Neural cell (in vitro differentiated cells): ENCODE data around the gene IKBKG. TPM values are rescaled to one million over a fixed set of nuclear protein-coding genes. Genes with fewer than 3 reads are reported as not detected.

Source experiments
- H2AFZ ChIP-seq: fragments of 200-600, 300-800 bp; sonication (generic), shearing (Covaris generic); 2 replicates; pipeline ENCODE4 v1.6.0; 2014; ENCODE audit warnings: low read depth, mild to moderate bottlenecking, antibody characterized with exemption, low read length, moderate library complexity
- H3F3A ChIP-seq: fragments of 200-600 bp; shearing (Covaris generic); 2 replicates; pipeline ENCODE4 v1.6.1; 2016; ENCODE audit warnings: mild to moderate bottlenecking, moderate library complexity, mixed read lengths, antibody characterized with exemption, low read length; ENCODE audit not compliant: insufficient read depth, poor library complexity, severe bottlenecking
- H3K27ac ChIP-seq: fragments of 200-600, 300-800 bp; sonication (generic), shearing (Covaris generic); 2 replicates; pipeline ENCODE4 v1.5.1; 2014; ENCODE audit warnings: mild to moderate bottlenecking, low read length, moderate library complexity
- H3K27me3 ChIP-seq: fragments of 300-800, 200-600 bp; sonication (generic), shearing (Covaris generic); 2 replicates; pipeline ENCODE4 v1.6.0; 2014; ENCODE audit warnings: mild to moderate bottlenecking, low read depth, low read length, moderate library complexity; ENCODE audit not compliant: insufficient read depth
- H3K36me3 ChIP-seq: fragments of 300-800, 200-600 bp; sonication (generic), shearing (Covaris generic); 2 replicates; pipeline ENCODE4 v1.5.1; 2014; ENCODE audit warnings: mild to moderate bottlenecking, antibody characterized with exemption, low read length, moderate library complexity; ENCODE audit not compliant: insufficient read depth
- H3K4me2 ChIP-seq: fragments of 300-800, 200-600 bp; sonication (generic), shearing (Covaris generic); 2 replicates; pipeline ENCODE4 v1.6.0; 2014; ENCODE audit warnings: mild to moderate bottlenecking, low read length
- H3K4me3 ChIP-seq: fragments of 300-800, 200-600 bp; sonication (generic), shearing (Covaris generic); 2 replicates; pipeline ENCODE4 v1.5.1; 2014; ENCODE audit warnings: mild to moderate bottlenecking, low read length, moderate library complexity
- H3K79me2 ChIP-seq: fragments of 200-600 bp; shearing (Covaris generic); replicated peaks from 2 replicates; pipeline ENCODE4 v1.6.0; 2014; ENCODE audit warnings: mild to moderate bottlenecking, low read length, moderate library complexity; ENCODE audit not compliant: insufficient read depth
- H3K9ac ChIP-seq: fragments of 300-800, 200-600 bp; sonication (generic), shearing (Covaris generic); 2 replicates; pipeline ENCODE4 v1.6.1; 2016; ENCODE audit warnings: mild to moderate bottlenecking, low read length, mixed read lengths
- H3K9me2 ChIP-seq: fragments of 200-600 bp; shearing (Covaris generic); 2 replicates; pipeline ENCODE4 v1.6.1; 2016; ENCODE audit warnings: mild to moderate bottlenecking, low read length, mixed read lengths; ENCODE audit not compliant: insufficient read depth
- H3K9me3 ChIP-seq: fragments of 200-600, 300-800 bp; sonication (generic), shearing (Covaris generic); 2 replicates; pipeline ENCODE4 v1.6.1; 2016; ENCODE audit warnings: mild to moderate bottlenecking, mixed run types, low read length, moderate library complexity, mixed read lengths
- H4K20me1 ChIP-seq: fragments of 200-600 bp; shearing (Covaris generic); 2 replicates; pipeline ENCODE4 v1.6.1; 2016; ENCODE audit warnings: mild to moderate bottlenecking, mixed run types; ENCODE audit not compliant: insufficient read depth
- EP300 ChIP-seq: fragments of 450-650 bp; conservative IDR thresholded peaks from 2 replicates; pipeline ENCODE4 v1.6.1; 2014; ENCODE audit warnings: antibody characterized with exemption, mild to moderate bottlenecking, moderate library complexity; ENCODE audit not compliant: poor library complexity, severe bottlenecking
- EZH2 ChIP-seq: fragments of 200-600, 300-800 bp; shearing (Covaris generic), sonication (generic); IDR thresholded peaks from 2 replicates; pipeline ENCODE4 v1.6.1; 2014; ENCODE audit warnings: antibody characterized with exemption, low read length, borderline replicate concordance, mild to moderate bottlenecking; ENCODE audit not compliant: insufficient read depth, poor library complexity, severe bottlenecking
- MXI1 ChIP-seq: fragments of 450-650 bp; conservative IDR thresholded peaks from 2 replicates; pipeline ENCODE4 v1.6.1; 2014; ENCODE audit warnings: antibody characterized with exemption, mild to moderate bottlenecking; ENCODE audit not compliant: poor library complexity, severe bottlenecking
- POLR2AphosphoS5 ChIP-seq: IDR thresholded peaks from 2 replicates; pipeline ENCODE4 v1.6.1; 2012
- RAD21 ChIP-seq: fragments of 450-650 bp; conservative IDR thresholded peaks from 2 replicates; pipeline ENCODE4 v1.6.1; 2014; ENCODE audit warnings: antibody characterized with exemption, mild to moderate bottlenecking, moderate library complexity
- SMC3 ChIP-seq: fragments of 450-650 bp; conservative IDR thresholded peaks from 2 replicates; pipeline ENCODE4 v1.6.1; 2014; ENCODE audit warnings: antibody characterized with exemption, mild to moderate bottlenecking, moderate library complexity; ENCODE audit not compliant: poor library complexity
- TAF1 ChIP-seq: IDR thresholded peaks from 2 replicates; pipeline ENCODE4 v1.6.1; 2012; ENCODE audit warnings: low read depth
- polyA plus RNA-seq: library from polyadenylated mRNA; depleted of rRNA; stranded (reverse); fragments of >200 nt; gene quantifications from 2 replicates; pipeline ENCODE4 v1.2.3, GENCODE V29; 2014
- TF ChIP-seq, protein P1 (sequence below): fragments of 450-650 bp; IDR thresholded peaks from 2 replicates; pipeline ENCODE4 v1.5.1; 2014; ENCODE audit warnings: antibody characterized with exemption, mild to moderate bottlenecking, moderate library complexity; ENCODE audit not compliant: poor library complexity, severe bottlenecking
- TF ChIP-seq, protein P2 (sequence below): IDR thresholded peaks from 2 replicates; pipeline ENCODE4 v1.6.1; 2012; ENCODE audit warnings: borderline replicate concordance

Gene IKBKG
- polyA plus RNA-seq, 1 donor from 2014 or later = 37.7 TPM

DNA sequence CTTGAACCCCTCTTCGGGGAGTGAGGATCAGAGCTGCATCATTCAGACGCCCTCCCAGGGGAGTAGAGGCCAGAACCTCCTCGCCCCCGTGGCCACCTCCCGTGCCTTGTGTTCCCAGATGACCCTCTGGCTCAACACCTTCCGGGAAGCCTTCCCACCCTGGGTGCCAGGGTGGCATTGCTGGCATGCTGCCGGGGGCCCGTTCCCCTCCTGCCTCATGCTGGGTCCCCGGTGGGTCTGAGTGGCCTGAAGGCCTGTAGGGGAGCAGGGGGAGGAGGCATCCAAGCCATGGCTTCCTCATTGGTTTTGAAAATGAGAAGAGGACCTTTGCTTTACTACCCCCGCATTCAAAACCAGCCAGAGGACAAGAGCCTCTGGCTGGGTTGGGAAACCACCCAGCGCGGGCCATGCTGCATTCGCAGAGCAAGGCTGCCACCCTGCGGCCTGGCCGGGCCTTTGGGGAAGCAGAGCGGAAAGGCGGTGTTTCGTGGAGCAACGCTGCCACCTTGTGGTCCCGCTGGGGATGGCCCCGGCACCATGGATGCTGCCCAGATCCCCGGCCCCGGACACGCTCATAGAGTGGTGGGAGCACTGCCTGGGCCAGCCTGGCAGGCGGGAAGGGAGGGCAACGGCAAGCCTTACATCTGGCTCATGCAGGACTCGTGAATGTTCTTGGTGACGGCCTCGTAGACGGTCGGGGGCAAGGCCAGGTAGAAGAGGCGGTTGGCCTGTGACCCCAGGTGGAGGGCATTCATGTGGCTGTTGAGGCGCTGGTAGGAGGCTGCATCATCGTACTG is 12.7 kb upstream of the IKBKG start:
- no peaks in the 10 kb centered on the region for H4K20me1 ChIP-seq
- H3F3A ChIP-seq = no peaks in the 10 kb centered on the region
- H3K9me3 ChIP-seq = no peaks in the 10 kb centered on the region
- no peaks in the 10 kb centered on the region for H3K27me3 ChIP-seq
- no peak overlapping the region for H2AFZ ChIP-seq
- TF ChIP-seq, protein P1, sequence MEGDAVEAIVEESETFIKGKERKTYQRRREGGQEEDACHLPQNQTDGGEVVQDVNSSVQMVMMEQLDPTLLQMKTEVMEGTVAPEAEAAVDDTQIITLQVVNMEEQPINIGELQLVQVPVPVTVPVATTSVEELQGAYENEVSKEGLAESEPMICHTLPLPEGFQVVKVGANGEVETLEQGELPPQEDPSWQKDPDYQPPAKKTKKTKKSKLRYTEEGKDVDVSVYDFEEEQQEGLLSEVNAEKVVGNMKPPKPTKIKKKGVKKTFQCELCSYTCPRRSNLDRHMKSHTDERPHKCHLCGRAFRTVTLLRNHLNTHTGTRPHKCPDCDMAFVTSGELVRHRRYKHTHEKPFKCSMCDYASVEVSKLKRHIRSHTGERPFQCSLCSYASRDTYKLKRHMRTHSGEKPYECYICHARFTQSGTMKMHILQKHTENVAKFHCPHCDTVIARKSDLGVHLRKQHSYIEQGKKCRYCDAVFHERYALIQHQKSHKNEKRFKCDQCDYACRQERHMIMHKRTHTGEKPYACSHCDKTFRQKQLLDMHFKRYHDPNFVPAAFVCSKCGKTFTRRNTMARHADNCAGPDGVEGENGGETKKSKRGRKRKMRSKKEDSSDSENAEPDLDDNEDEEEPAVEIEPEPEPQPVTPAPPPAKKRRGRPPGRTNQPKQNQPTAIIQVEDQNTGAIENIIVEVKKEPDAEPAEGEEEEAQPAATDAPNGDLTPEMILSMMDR = peak; percentile 98
- TF ChIP-seq TAF1 = no peak
- no peak for TF ChIP-seq EP300
- TF ChIP-seq, protein P2, sequence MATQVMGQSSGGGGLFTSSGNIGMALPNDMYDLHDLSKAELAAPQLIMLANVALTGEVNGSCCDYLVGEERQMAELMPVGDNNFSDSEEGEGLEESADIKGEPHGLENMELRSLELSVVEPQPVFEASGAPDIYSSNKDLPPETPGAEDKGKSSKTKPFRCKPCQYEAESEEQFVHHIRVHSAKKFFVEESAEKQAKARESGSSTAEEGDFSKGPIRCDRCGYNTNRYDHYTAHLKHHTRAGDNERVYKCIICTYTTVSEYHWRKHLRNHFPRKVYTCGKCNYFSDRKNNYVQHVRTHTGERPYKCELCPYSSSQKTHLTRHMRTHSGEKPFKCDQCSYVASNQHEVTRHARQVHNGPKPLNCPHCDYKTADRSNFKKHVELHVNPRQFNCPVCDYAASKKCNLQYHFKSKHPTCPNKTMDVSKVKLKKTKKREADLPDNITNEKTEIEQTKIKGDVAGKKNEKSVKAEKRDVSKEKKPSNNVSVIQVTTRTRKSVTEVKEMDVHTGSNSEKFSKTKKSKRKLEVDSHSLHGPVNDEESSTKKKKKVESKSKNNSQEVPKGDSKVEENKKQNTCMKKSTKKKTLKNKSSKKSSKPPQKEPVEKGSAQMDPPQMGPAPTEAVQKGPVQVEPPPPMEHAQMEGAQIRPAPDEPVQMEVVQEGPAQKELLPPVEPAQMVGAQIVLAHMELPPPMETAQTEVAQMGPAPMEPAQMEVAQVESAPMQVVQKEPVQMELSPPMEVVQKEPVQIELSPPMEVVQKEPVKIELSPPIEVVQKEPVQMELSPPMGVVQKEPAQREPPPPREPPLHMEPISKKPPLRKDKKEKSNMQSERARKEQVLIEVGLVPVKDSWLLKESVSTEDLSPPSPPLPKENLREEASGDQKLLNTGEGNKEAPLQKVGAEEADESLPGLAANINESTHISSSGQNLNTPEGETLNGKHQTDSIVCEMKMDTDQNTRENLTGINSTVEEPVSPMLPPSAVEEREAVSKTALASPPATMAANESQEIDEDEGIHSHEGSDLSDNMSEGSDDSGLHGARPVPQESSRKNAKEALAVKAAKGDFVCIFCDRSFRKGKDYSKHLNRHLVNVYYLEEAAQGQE = no peak
- peak; percentile 95 for TF ChIP-seq SMC3
- TF ChIP-seq EZH2 = no peak
- TF ChIP-seq MXI1 = peak; percentile 61
- no peak for TF ChIP-seq POLR2AphosphoS5
- TF ChIP-seq RAD21 = peak; percentile 99
- no peak overlapping the region for H3K4me2 ChIP-seq
- no peaks in the 10 kb centered on the region for H3K9me2 ChIP-seq
- H3K4me3 ChIP-seq = no peak overlapping the region
- H3K36me3 ChIP-seq = no peaks in the 10 kb centered on the region
- no peak overlapping the region for H3K27ac ChIP-seq
- H3K9ac ChIP-seq = peak overlapping the region; percentile 9
- H3K79me2 ChIP-seq = no peaks in the 10 kb centered on the region

DNA sequence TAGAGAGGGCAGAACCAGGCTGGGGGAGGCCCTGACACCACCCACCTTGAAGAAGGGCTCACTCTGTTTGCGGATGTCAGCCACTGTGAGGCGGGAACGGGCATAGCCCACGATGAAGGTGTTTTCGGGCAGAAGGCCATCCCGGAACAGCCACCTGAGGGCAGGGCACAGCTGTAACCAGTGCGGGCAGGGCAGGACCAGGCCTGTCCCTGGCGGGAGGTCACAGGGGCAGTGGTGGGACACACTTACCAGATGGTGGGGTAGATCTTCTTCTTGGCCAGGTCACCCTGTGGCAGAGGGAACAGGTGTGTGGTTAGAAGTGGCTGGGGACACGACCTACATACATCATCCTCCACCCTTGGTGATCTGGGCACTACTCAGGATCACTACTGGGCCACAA is 11.5 kb upstream of the IKBKG start:
- Histone ChIP-seq H3K27ac (no peak overlapping the region), H2AFZ (no peak overlapping the region), H3K9me2 (no peaks in the 10 kb centered on the region), H3F3A (no peaks in the 10 kb centered on the region), H4K20me1 (no peaks in the 10 kb centered on the region), H3K27me3 (no peaks in the 10 kb centered on the region), H3K79me2 (no peaks in the 10 kb centered on the region), H3K9ac (no peak overlapping the region), H3K4me2 (no peak overlapping the region), H3K36me3 (no peaks in the 10 kb centered on the region), H3K9me3 (no peaks in the 10 kb centered on the region), H3K4me3 (no peak overlapping the region)
- TF ChIP-seq, protein P2 = no peak
- TF ChIP-seq SMC3 = no peak
- no peak for TF ChIP-seq TAF1
- TF ChIP-seq, protein P1 = no peak
- TF ChIP-seq RAD21 = no peak
- TF ChIP-seq MXI1 = no peak
- TF ChIP-seq POLR2AphosphoS5 = no peak
- TF ChIP-seq EZH2 = no peak
- TF ChIP-seq EP300 = no peak
